HEK293 (cell line): ENCODE measurements around the gene ZCCHC9.
A peak's percentile ranks its signal among the peaks of the same experiment; 100 is the strongest.

Source experiments
- KLF16 ChIP-seq: fragments of 450-650 bp; formaldehyde crosslinking; IDR thresholded peaks from 2 replicates; pipeline ENCODE4 v1.5.1; 2017; ENCODE audit warnings: missing biosample characterization, missing genetic modification characterization
- KLF8 ChIP-seq: fragments of 450-650 bp; formaldehyde crosslinking; IDR thresholded peaks from 2 replicates; pipeline ENCODE4 v1.5.1; 2016; ENCODE audit warnings: missing biosample characterization, missing genetic modification characterization
- KLF9 ChIP-seq: fragments of 450-650 bp; formaldehyde crosslinking; IDR thresholded peaks from 2 replicates; pipeline ENCODE4 v1.5.1; 2016; ENCODE audit warnings: missing biosample characterization, missing genetic modification characterization, low read depth
- RBAK ChIP-seq: fragments of 450-650 bp; formaldehyde crosslinking; IDR thresholded peaks from 2 replicates; pipeline ENCODE4 v1.5.1; 2016; ENCODE audit warnings: missing biosample characterization, missing genetic modification characterization
- SCRT2 ChIP-seq: fragments of 450-650 bp; formaldehyde crosslinking; IDR thresholded peaks from 2 replicates; pipeline ENCODE4 v1.5.1; 2016; ENCODE audit warnings: missing biosample characterization, missing genetic modification characterization
- SP2 ChIP-seq: fragments of 450-650 bp; formaldehyde crosslinking; IDR thresholded peaks from 2 replicates; pipeline ENCODE4 v1.5.1; 2016; ENCODE audit warnings: missing biosample characterization, missing genetic modification characterization
- WT1 ChIP-seq: fragments of 450-650 bp; formaldehyde crosslinking; IDR thresholded peaks from 2 replicates; pipeline ENCODE4 v1.5.1; 2016; ENCODE audit warnings: missing biosample characterization, missing genetic modification characterization
- ZBTB21 ChIP-seq: fragments of 450-650 bp; formaldehyde crosslinking; IDR thresholded peaks from 2 replicates; pipeline ENCODE4 v1.5.1; 2017; ENCODE audit warnings: missing biosample characterization, missing genetic modification characterization
- ZBTB48 ChIP-seq: fragments of 450-650 bp; formaldehyde crosslinking; IDR thresholded peaks from 2 replicates; pipeline ENCODE4 v1.5.1; 2016; ENCODE audit warnings: missing biosample characterization, missing genetic modification characterization
- ZFP69B ChIP-seq: fragments of 450-650 bp; formaldehyde crosslinking; IDR thresholded peaks from 2 replicates; pipeline ENCODE4 v1.5.1; 2016; ENCODE audit warnings: missing biosample characterization, missing genetic modification characterization
- ZNF112 ChIP-seq: fragments of 450-650 bp; formaldehyde crosslinking; IDR thresholded peaks from 2 replicates; pipeline ENCODE4 v1.5.0; 2017; ENCODE audit warnings: missing biosample characterization, missing genetic modification characterization
- ZNF146 ChIP-seq: fragments of 450-650 bp; formaldehyde crosslinking; IDR thresholded peaks from 2 replicates; pipeline ENCODE4 v1.5.1; 2016; ENCODE audit warnings: missing biosample characterization, missing genetic modification characterization
- ZNF157 ChIP-seq: fragments of 450-650 bp; formaldehyde crosslinking; IDR thresholded peaks from 2 replicates; pipeline ENCODE4 v1.5.1; 2016; ENCODE audit warnings: missing biosample characterization, missing genetic modification characterization
- ZNF211 ChIP-seq: fragments of 450-650 bp; formaldehyde crosslinking; IDR thresholded peaks from 2 replicates; pipeline ENCODE4 v1.5.1; 2016; ENCODE audit warnings: low read depth, missing biosample characterization, missing genetic modification characterization
- ZNF394 ChIP-seq: fragments of 450-650 bp; formaldehyde crosslinking; IDR thresholded peaks from 2 replicates; pipeline ENCODE4 v1.5.1; 2016; ENCODE audit warnings: missing biosample characterization, missing genetic modification characterization, mild to moderate bottlenecking, moderate library complexity, borderline replicate concordance
- ZNF423 ChIP-seq: fragments of 450-650 bp; formaldehyde crosslinking; IDR thresholded peaks from 2 replicates; pipeline ENCODE4 v1.5.1; 2016; ENCODE audit warnings: missing biosample characterization, missing genetic modification characterization
- ZNF48 ChIP-seq: fragments of 450-650 bp; formaldehyde crosslinking; IDR thresholded peaks from 2 replicates; pipeline ENCODE4 v1.5.1; 2016; ENCODE audit warnings: missing biosample characterization, missing genetic modification characterization
- ZNF623 ChIP-seq: fragments of 450-650 bp; formaldehyde crosslinking; IDR thresholded peaks from 2 replicates; pipeline ENCODE4 v1.5.1; 2016; ENCODE audit warnings: missing biosample characterization, missing genetic modification characterization
- ZNF670 ChIP-seq: fragments of 450-650 bp; formaldehyde crosslinking; IDR thresholded peaks from 2 replicates; pipeline ENCODE4 v1.5.1; 2016; ENCODE audit warnings: missing biosample characterization, missing genetic modification characterization, low read depth
- ZNF76 ChIP-seq: fragments of 450-650 bp; formaldehyde crosslinking; IDR thresholded peaks from 2 replicates; pipeline ENCODE4; 2016; ENCODE audit warnings: low read depth, missing biosample characterization, missing genetic modification characterization, borderline replicate concordance
- ZNF837 ChIP-seq: fragments of 450-650 bp; formaldehyde crosslinking; IDR thresholded peaks from 2 replicates; pipeline ENCODE4 v1.5.1; 2016; ENCODE audit warnings: missing biosample characterization, missing genetic modification characterization
- TF ChIP-seq, protein P1 (sequence below): fragments of 450-650 bp; formaldehyde crosslinking; conservative IDR thresholded peaks from 2 replicates; pipeline ENCODE4 v1.5.1; 2016; ENCODE audit warnings: low read depth, missing biosample characterization, missing genetic modification characterization
- TF ChIP-seq, protein P2 (sequence below): fragments of 450-650 bp; formaldehyde crosslinking; IDR thresholded peaks from 2 replicates; pipeline ENCODE4 v1.5.1; 2017; ENCODE audit warnings: missing biosample characterization, missing genetic modification characterization
- TF ChIP-seq, protein P3 (sequence below): fragments of 450-650 bp; formaldehyde crosslinking; IDR thresholded peaks from 2 replicates; pipeline ENCODE4 v1.5.1; 2016; ENCODE audit warnings: missing biosample characterization, missing genetic modification characterization
- TF ChIP-seq, protein P4 (sequence below): fragments of 450-650 bp; formaldehyde crosslinking; IDR thresholded peaks from 2 replicates; pipeline ENCODE4 v1.5.1; 2016; ENCODE audit warnings: missing biosample characterization, missing genetic modification characterization
- TF ChIP-seq, protein P5 (sequence below): fragments of 450-650 bp; formaldehyde crosslinking; IDR thresholded peaks from 2 replicates; pipeline ENCODE4; 2016; ENCODE audit warnings: missing biosample characterization, missing genetic modification characterization
- TF ChIP-seq, protein P6 (sequence below): fragments of 450-650 bp; formaldehyde crosslinking; IDR thresholded peaks from 2 replicates; pipeline ENCODE4 v1.5.1; 2016; ENCODE audit warnings: missing biosample characterization, missing genetic modification characterization, low read depth
- TF ChIP-seq, protein P7 (sequence below): fragments of 450-650 bp; formaldehyde crosslinking; IDR thresholded peaks from 2 replicates; pipeline ENCODE4 v1.5.1; 2017; ENCODE audit warnings: missing biosample characterization, missing genetic modification characterization

The ZCCHC9 gene

DNA sequence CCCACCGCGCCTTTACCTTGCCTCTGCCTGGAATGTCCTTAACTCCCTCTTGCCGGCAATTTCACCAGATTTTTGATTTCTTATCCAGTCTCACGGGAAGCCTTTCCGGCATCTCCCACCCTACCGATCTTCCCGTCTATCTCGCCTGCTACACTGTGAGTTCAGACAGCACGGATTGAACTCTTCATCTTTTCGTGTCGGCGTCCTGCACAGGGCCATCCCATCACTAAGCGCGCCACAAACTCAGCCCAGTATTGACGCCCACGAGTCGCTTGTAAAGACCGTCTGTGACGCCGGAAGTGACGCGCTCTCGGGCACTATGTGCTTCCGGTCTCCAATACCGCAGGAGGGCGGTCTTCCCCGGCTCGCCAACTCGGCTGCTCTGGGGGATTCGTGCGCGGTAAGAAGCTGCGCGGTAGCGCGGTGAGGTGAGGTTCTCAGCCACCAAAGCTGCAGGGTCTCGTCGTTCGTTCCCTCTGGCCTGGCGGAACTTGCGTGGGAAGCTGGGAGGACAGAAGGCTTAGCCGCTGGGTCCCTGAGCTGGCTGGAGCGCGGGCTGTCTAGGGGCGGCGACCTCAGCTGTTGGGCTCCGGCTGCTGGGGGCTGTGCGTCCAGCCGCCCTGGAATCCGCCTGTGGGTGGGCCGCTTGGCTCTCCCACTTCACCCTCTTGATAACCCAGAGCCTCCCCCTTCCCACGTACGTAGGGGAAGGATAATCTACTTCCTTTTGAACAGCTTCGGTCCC lies at the start of gene ZCCHC9 (continued):
- TF ChIP-seq ZNF112 (tag by site-specific recombination) (no peak), ZNF394 (tag by site-specific recombination) (peak; percentile 14; the same call in 1 of the 2 replicates), KLF16 (tag by site-specific recombination) (no peak), ZNF146 (tag by site-specific recombination) (no peak), KLF9 (tag by site-specific recombination) (peak; percentile 61), WT1 (tag by site-specific recombination) (peak; percentile 27; the same call in 1 of the 2 replicates), ZBTB21 (tag by site-specific recombination) (peak; percentile 91), SCRT2 (tag by site-specific recombination) (no peak), ZNF48 (tag by site-specific recombination) (no peak), ZNF211 (tag by site-specific recombination) (no peak), RBAK (tag by site-specific recombination) (no peak), ZNF670 (no peak), ZNF76 (tag by site-specific recombination) (peak; percentile 68; the same call in 1 of the 2 replicates), ZBTB48 (tag by site-specific recombination) (0 out of 2 replicates have a peak, but pooled peaks have one; percentile 41), ZNF157 (tag by site-specific recombination) (no peak), ZNF837 (tag by site-specific recombination) (no peak), ZNF423 (tag by site-specific recombination) (0 out of 2 replicates have a peak, but pooled peaks have one; percentile 23), SP2 (tag by site-specific recombination) (peak; percentile 88), KLF8 (tag by site-specific recombination) (peak; percentile 69; the same call in 1 of the 2 replicates), ZFP69B (tag by site-specific recombination) (0 out of 2 replicates have a peak, but pooled peaks have one; percentile 31), ZNF623 (tag by site-specific recombination) (0 out of 2 replicates have a peak, but pooled peaks have one; percentile 1)
- TF ChIP-seq, protein P1, sequence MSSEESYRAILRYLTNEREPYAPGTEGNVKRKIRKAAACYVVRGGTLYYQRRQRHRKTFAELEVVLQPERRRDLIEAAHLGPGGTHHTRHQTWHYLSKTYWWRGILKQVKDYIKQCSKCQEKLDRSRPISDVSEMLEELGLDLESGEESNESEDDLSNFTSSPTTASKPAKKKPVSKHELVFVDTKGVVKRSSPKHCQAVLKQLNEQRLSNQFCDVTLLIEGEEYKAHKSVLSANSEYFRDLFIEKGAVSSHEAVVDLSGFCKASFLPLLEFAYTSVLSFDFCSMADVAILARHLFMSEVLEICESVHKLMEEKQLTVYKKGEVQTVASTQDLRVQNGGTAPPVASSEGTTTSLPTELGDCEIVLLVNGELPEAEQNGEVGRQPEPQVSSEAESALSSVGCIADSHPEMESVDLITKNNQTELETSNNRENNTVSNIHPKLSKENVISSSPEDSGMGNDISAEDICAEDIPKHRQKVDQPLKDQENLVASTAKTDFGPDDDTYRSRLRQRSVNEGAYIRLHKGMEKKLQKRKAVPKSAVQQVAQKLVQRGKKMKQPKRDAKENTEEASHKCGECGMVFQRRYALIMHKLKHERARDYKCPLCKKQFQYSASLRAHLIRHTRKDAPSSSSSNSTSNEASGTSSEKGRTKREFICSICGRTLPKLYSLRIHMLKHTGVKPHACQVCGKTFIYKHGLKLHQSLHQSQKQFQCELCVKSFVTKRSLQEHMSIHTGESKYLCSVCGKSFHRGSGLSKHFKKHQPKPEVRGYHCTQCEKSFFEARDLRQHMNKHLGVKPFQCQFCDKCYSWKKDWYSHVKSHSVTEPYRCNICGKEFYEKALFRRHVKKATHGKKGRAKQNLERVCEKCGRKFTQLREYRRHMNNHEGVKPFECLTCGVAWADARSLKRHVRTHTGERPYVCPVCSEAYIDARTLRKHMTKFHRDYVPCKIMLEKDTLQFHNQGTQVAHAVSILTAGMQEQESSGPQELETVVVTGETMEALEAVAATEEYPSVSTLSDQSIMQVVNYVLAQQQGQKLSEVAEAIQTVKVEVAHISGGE (tag by site-specific recombination), result peak; percentile 92
- TF ChIP-seq, protein P2, sequence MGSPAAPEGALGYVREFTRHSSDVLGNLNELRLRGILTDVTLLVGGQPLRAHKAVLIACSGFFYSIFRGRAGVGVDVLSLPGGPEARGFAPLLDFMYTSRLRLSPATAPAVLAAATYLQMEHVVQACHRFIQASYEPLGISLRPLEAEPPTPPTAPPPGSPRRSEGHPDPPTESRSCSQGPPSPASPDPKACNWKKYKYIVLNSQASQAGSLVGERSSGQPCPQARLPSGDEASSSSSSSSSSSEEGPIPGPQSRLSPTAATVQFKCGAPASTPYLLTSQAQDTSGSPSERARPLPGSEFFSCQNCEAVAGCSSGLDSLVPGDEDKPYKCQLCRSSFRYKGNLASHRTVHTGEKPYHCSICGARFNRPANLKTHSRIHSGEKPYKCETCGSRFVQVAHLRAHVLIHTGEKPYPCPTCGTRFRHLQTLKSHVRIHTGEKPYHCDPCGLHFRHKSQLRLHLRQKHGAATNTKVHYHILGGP, result no peak
- TF ChIP-seq, protein P3, sequence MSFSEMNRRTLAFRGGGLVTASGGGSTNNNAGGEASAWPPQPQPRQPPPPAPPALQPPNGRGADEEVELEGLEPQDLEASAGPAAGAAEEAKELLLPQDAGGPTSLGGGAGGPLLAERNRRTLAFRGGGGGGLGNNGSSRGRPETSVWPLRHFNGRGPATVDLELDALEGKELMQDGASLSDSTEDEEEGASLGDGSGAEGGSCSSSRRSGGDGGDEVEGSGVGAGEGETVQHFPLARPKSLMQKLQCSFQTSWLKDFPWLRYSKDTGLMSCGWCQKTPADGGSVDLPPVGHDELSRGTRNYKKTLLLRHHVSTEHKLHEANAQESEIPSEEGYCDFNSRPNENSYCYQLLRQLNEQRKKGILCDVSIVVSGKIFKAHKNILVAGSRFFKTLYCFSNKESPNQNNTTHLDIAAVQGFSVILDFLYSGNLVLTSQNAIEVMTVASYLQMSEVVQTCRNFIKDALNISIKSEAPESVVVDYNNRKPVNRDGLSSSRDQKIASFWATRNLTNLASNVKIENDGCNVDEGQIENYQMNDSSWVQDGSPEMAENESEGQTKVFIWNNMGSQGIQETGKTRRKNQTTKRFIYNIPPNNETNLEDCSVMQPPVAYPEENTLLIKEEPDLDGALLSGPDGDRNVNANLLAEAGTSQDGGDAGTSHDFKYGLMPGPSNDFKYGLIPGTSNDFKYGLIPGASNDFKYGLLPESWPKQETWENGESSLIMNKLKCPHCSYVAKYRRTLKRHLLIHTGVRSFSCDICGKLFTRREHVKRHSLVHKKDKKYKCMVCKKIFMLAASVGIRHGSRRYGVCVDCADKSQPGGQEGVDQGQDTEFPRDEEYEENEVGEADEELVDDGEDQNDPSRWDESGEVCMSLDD, result no peak
- TF ChIP-seq, protein P4, sequence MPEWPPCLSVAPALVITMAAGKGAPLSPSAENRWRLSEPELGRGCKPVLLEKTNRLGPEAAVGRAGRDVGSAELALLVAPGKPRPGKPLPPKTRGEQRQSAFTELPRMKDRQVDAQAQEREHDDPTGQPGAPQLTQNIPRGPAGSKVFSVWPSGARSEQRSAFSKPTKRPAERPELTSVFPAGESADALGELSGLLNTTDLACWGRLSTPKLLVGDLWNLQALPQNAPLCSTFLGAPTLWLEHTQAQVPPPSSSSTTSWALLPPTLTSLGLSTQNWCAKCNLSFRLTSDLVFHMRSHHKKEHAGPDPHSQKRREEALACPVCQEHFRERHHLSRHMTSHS (tag by site-specific recombination), result no peak
- TF ChIP-seq, protein P5, sequence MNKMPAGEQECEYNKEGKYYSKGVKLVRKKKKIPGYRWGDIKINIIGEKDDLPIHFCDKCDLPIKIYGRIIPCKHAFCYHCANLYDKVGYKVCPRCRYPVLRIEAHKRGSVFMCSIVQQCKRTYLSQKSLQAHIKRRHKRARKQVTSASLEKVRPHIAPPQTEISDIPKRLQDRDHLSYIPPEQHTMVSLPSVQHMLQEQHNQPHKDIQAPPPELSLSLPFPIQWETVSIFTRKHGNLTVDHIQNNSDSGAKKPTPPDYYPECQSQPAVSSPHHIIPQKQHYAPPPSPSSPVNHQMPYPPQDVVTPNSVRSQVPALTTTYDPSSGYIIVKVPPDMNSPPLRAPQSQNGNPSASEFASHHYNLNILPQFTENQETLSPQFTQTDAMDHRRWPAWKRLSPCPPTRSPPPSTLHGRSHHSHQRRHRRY (tag by site-specific recombination), result no peak
- TF ChIP-seq, protein P6, sequence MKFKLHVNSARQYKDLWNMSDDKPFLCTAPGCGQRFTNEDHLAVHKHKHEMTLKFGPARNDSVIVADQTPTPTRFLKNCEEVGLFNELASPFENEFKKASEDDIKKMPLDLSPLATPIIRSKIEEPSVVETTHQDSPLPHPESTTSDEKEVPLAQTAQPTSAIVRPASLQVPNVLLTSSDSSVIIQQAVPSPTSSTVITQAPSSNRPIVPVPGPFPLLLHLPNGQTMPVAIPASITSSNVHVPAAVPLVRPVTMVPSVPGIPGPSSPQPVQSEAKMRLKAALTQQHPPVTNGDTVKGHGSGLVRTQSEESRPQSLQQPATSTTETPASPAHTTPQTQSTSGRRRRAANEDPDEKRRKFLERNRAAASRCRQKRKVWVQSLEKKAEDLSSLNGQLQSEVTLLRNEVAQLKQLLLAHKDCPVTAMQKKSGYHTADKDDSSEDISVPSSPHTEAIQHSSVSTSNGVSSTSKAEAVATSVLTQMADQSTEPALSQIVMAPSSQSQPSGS (tag by site-specific recombination), result no peak
- TF ChIP-seq, protein P7, sequence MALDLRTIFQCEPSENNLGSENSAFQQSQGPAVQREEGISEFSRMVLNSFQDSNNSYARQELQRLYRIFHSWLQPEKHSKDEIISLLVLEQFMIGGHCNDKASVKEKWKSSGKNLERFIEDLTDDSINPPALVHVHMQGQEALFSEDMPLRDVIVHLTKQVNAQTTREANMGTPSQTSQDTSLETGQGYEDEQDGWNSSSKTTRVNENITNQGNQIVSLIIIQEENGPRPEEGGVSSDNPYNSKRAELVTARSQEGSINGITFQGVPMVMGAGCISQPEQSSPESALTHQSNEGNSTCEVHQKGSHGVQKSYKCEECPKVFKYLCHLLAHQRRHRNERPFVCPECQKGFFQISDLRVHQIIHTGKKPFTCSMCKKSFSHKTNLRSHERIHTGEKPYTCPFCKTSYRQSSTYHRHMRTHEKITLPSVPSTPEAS (tag by site-specific recombination), result no peak
